ENCODE results near the gene GCK. TPM values are rescaled to one million over a fixed set of nuclear protein-coding genes. Genes with fewer than 3 reads are reported as not detected.

Gene GCK
- total RNA-seq, 3 donors from 2014 or later = 0.48 to 1.6 TPM; not detected in 1

DNA sequence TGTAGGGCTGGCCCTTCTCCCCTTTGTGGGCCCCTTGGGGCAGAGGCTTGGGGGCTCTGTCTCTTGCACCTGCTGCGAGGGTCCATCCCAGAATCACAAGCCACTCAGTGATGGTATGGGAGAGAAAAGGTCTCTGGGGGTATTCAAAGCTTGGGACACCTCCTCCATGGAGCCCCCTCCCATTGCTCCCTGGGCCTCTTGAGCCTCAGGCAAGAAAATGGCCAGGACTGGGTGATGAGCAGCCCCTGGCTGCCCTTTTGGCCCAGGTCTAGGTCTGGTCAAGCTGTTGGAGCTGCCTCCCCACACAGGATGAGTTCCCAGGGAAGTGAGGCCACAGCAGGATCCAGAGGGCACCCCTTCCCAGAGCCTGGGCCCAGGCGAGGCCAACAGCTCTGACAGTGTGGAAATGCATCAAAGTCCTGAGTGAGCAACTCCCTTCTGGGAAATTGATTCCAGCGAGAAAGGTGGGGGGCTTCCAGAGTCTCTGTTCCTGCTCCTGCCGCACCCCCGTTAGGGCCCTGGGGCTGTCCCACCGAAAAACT is 44.7 kb downstream of the GCK start:
- Histone ChIP-seq H3K4me1 (peaks cover 0 to 5% of the 10 kb centered on the region in 2 donors), H3K27ac (no peak overlapping the region), H3K4me3 (no peak overlapping the region), H3K27me3 (peaks cover 0 to 11% of the 10 kb centered on the region in 2 donors), H3K9me3 (no peaks in the 10 kb centered on the region), H3K36me3 (no peaks in the 10 kb centered on the region)
- intact Hi-C loops (cut with DNase I; ENCODE audit: low total_unique reads) = no loop called here
- DNase-seq (ENCODE audit: low spot score in 2 of 2) = peak in 1 of 2 donors; percentile 46
- no peak for TF ChIP-seq POLR2A (IDR thresholded peaks at IDR 0.05)
- TF ChIP-seq, protein P1, sequence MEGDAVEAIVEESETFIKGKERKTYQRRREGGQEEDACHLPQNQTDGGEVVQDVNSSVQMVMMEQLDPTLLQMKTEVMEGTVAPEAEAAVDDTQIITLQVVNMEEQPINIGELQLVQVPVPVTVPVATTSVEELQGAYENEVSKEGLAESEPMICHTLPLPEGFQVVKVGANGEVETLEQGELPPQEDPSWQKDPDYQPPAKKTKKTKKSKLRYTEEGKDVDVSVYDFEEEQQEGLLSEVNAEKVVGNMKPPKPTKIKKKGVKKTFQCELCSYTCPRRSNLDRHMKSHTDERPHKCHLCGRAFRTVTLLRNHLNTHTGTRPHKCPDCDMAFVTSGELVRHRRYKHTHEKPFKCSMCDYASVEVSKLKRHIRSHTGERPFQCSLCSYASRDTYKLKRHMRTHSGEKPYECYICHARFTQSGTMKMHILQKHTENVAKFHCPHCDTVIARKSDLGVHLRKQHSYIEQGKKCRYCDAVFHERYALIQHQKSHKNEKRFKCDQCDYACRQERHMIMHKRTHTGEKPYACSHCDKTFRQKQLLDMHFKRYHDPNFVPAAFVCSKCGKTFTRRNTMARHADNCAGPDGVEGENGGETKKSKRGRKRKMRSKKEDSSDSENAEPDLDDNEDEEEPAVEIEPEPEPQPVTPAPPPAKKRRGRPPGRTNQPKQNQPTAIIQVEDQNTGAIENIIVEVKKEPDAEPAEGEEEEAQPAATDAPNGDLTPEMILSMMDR (IDR thresholded peaks at IDR 0.05) = no peak
- no peak for TF ChIP-seq POLR2AphosphoS5 (IDR thresholded peaks at IDR 0.05)

DNA sequence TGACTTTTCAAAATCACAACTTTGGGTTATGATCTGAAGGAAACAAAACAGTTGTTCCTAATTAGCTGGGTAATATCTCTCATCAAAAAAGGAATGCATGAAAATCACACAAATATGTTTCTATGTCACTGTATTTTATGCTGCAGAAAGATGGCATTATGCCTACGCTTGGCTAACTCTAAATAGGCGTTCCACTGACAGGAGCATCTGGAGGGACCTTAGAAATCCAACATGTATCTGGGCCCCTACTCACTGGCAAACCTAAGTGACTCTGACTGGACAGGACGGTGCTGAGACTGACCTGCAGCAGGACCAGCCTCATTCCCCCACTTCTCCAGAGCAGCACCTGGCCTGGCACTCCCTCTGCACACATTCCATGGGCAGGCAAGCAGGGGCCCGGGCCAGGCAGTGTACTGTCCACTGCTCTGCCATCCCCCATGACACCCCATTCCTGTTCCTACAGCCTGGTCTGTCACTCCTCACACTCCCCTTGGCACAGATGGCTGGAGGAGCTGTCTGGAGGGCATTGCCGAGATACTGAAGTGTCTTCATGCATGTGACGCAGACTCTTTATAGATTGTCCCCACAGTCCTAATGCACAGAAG is 45.5 kb downstream of the GCK start:
- no peaks in the 10 kb centered on the region for H3K36me3 ChIP-seq
- H3K27ac ChIP-seq = no peak overlapping the region
- TF ChIP-seq, protein P1 (IDR thresholded peaks at IDR 0.05) = no peak
- TF ChIP-seq POLR2A (IDR thresholded peaks at IDR 0.05) = no peak
- TF ChIP-seq POLR2AphosphoS5 (IDR thresholded peaks at IDR 0.05) = no peak
- intact Hi-C loops (cut with DNase I; ENCODE audit: low total_unique reads) = no loop called here
- H3K4me1 ChIP-seq = peaks cover 0 to 5% of the 10 kb centered on the region in 2 donors
- no peaks in the 10 kb centered on the region for H3K9me3 ChIP-seq
- H3K27me3 ChIP-seq = peaks cover 0 to 11% of the 10 kb centered on the region in 2 donors
- DNase-seq (ENCODE audit: low spot score in 2 of 2) = peak in 1 of 2 donors; percentile 41
- H3K4me3 ChIP-seq = no peak overlapping the region

DNA sequence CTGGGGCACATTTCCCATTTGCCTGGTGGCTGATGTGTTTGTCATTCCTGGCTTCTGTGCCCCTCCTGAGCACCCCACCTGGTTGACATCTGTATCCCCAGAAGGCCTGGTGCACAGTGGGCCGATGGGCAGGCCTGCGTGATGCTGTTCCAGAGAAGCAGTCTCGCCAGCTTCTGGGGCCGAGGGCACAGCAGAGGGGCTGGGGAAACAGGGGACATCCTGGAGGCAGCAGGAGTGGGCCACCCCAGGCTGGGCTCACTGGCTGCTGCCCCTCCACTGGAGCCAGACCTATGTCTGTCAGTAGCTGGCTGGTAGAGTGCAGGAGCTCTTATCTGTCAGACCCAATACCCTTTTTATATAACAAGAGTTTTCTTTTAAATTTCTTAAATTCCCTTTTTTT is 47.2 kb downstream of the GCK start:
- DNase-seq (ENCODE audit: low spot score in 2 of 2) = peak in 1 of 2 donors; percentile 35
- no peaks in the 10 kb centered on the region for H3K36me3 ChIP-seq
- TF ChIP-seq, protein P1 (IDR thresholded peaks at IDR 0.05) = no peak
- TF ChIP-seq POLR2A (IDR thresholded peaks at IDR 0.05) = no peak
- TF ChIP-seq POLR2AphosphoS5 (IDR thresholded peaks at IDR 0.05) = no peak
- no peaks in the 10 kb centered on the region for H3K9me3 ChIP-seq
- H3K4me3 ChIP-seq = no peak overlapping the region
- H3K4me1 ChIP-seq = peaks cover 0 to 5% of the 10 kb centered on the region in 2 donors
- no peak overlapping the region for H3K27ac ChIP-seq
- intact Hi-C loops (cut with DNase I; ENCODE audit: low total_unique reads) = no loop called here
- H3K27me3 ChIP-seq = peaks cover 0 to 11% of the 10 kb centered on the region in 2 donors

DNA sequence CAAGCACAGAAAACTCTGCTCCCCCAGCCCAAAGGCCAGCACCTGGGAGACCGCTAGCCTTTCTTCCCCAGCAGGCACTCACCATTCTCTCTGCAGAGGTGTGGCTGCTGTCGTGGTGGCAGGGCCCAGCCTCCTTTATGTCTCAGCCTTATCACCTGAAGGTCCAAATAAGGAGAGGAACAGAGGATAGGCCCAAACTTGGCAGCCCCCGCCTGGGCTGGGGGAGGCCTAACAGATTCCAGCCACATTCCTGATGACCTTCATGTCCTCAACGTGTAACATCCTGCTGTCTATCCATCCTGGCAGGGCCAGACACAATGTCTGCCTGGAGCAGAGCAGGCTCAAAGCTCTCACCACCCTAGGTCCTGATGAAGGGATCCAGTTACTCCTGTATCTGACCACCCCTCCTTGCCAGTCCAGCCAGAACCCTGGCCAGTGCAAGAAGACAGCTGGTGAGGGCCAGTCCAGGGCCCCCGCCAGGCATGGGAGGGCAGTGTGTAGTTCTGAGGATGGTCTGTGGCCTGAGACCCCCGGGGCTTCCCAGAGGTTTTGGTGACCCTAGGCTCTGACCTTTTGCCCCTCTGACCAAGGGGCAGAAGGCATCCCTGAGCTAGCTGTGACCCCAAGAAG is 47.9 kb downstream of the GCK start, which contains the start of gene MYL7:
Gene MYL7, minus strand, starts transcription at position 112 of the 630 bp plus-strand sequence. Its CDS starts 27 bp downstream, at position 85.
- no peak within 1 kb of the TSS for H3K4me3 ChIP-seq
- intact Hi-C loops (cut with DNase I; ENCODE audit: low total_unique reads) = no loop called here
- H3K36me3 ChIP-seq = no peaks in the 10 kb centered on the region
- DNase-seq (ENCODE audit: low spot score in 2 of 2) = no peak
- peaks cover 0 to 11% of the 10 kb centered on the region in 2 donors for H3K27me3 ChIP-seq
- no peak within 1 kb of the TSS for H3K27ac ChIP-seq
- peaks cover 0 to 5% of the 10 kb centered on the region in 2 donors for H3K4me1 ChIP-seq
- TF ChIP-seq, protein P1 (IDR thresholded peaks at IDR 0.05) = no peak
- no peak for TF ChIP-seq POLR2A (IDR thresholded peaks at IDR 0.05)
- no peak for TF ChIP-seq POLR2AphosphoS5 (IDR thresholded peaks at IDR 0.05)
- H3K9me3 ChIP-seq = no peaks in the 10 kb centered on the region

DNA sequence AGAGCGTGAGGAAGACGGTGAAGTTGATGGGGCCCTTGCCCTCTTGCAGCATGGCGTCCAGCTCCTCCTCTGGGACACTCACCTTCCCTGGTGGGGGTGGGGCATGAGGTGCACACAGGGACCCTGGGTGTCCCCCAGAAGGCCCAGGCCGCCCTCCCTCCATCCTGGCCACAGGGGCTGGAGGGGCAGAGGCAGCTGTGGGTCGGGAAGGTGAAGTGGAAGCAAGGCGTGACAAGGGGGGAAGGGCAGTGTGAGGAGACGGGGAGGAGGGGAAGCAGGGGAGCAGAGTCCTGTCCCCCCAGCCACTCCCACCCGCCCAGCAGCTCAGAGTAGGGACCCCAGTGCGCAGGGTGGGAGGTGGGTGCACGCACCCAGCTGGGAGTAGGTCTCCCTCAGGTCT is 48.9 kb downstream of the GCK start:
- Histone ChIP-seq H3K4me1 (no peaks in the 10 kb centered on the region), H3K27ac (no peak overlapping the region), H3K9me3 (no peaks in the 10 kb centered on the region), H3K27me3 (peaks cover 0 to 2% of the 10 kb centered on the region in 2 donors), H3K36me3 (no peaks in the 10 kb centered on the region), H3K4me3 (no peak overlapping the region)
- no peak for TF ChIP-seq POLR2AphosphoS5 (IDR thresholded peaks at IDR 0.05)
- TF ChIP-seq POLR2A (IDR thresholded peaks at IDR 0.05) = no peak
- TF ChIP-seq, protein P1 (IDR thresholded peaks at IDR 0.05) = no peak
- intact Hi-C loops (cut with DNase I; ENCODE audit: low total_unique reads) = no loop called here
- DNase-seq (ENCODE audit: low spot score in 2 of 2) = no peak

Data from breast epithelium (tissue), 4 donors.